Calu3 (cell line): Measurements from ENCODE around the gene HASPIN. TPM values are rescaled to one million over a fixed set of nuclear protein-coding genes. Genes with fewer than 3 reads are reported as not detected.

Source experiments
- BruUV-seq: library from RNA; stranded (reverse); fragments of 400-500 nt; replicated peaks from 2 replicates; lab custom pipeline; 2021; lab: Mats Ljungman, UMichigan
- CTCF ChIA-PET: fragments of 300-600 bp; sonication (Branson Sonifier 250); formaldehyde crosslinking; loops from one replicate; lab custom pipeline; 2022; ENCODE audit warnings: antibody characterized with exemption; lab: Charles Lee
- DNase-seq: peaks from one replicate; pipeline ENCODE4 v3.0.0; 2022
- H3K27ac Mint-ChIP-seq: one replicate; pipeline ENCODE4 v1.8.0; 2022; ENCODE audit warnings: mixed read lengths; ENCODE audit not compliant: unreplicated experiment
- H3K27me3 Mint-ChIP-seq: one replicate; pipeline ENCODE4 v1.8.0; 2022; ENCODE audit warnings: mixed read lengths; ENCODE audit not compliant: unreplicated experiment
- H3K36me3 Mint-ChIP-seq: one replicate; pipeline ENCODE4 v1.8.0; 2022; ENCODE audit warnings: mild to moderate bottlenecking, moderate library complexity, mixed read lengths; ENCODE audit not compliant: insufficient read depth, unreplicated experiment
- H3K4me1 Mint-ChIP-seq: one replicate; pipeline ENCODE4 v1.8.0; 2022; ENCODE audit warnings: mild to moderate bottlenecking, low read depth, mixed read lengths; ENCODE audit not compliant: unreplicated experiment
- H3K4me3 Mint-ChIP-seq: one replicate; pipeline ENCODE4 v1.8.0; 2022; ENCODE audit warnings: mild to moderate bottlenecking, low read depth, moderate library complexity, mixed read lengths; ENCODE audit not compliant: unreplicated experiment
- H3K9me3 Mint-ChIP-seq: one replicate; pipeline ENCODE4 v1.8.0; 2022; ENCODE audit warnings: low read depth, mixed read lengths; ENCODE audit not compliant: unreplicated experiment
- intact Hi-C: fragments of 100-400 bp; cut with micrococcal nuclease; formaldehyde crosslinking; loops from one replicate; pipeline ENCODE4 v1.10.0; 2022; ENCODE audit not compliant: unreplicated experiment
- total RNA-seq: library from RNA; stranded (reverse); gene quantifications from 2 replicates; pipeline ENCODE4 v1.2.3, GENCODE V29; 2022
- TF ChIP-seq, protein P1 (sequence below): fragments of 200-600 bp; IDR thresholded peaks from one replicate; pipeline ENCODE4 v1.8.0; 2022; ENCODE audit warnings: antibody characterized with exemption; ENCODE audit not compliant: unreplicated experiment

Gene HASPIN
- total RNA-seq, 1 experiment from 2014 or later: 13.4 TPM

DNA sequence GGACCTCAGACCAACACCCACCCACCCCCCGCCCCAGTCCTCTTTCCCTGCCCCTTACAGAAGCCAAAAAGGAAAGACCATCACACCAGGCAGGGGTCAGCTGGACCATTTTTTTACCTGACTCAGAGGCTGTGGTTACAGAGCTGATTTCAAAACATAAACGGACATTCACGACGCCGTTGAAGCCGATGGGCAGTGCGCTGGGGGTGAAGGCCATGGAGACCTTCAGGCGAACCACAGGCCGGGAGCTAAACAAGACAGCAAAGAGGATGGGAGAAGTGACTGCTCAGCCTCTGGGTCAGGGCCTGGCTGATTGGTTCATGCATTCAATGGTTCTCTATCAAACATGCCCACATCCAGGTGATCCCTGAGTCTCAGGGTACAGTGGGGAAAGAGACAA lies 24.1 kb downstream of the HASPIN start:
- H3K9me3 Mint-ChIP-seq: no peaks in the 10 kb centered on the region
- intact Hi-C loops: no loop called here
- H3K27me3 Mint-ChIP-seq: peaks cover 35% of the 10 kb centered on the region
- CTCF ChIA-PET: interaction anchor here (1.6 kb wide), 1 partner anchor 10 kb away, joined by 5 read pairs; no protein-coding TSS in a partner anchor
- TF ChIP-seq, protein P1, sequence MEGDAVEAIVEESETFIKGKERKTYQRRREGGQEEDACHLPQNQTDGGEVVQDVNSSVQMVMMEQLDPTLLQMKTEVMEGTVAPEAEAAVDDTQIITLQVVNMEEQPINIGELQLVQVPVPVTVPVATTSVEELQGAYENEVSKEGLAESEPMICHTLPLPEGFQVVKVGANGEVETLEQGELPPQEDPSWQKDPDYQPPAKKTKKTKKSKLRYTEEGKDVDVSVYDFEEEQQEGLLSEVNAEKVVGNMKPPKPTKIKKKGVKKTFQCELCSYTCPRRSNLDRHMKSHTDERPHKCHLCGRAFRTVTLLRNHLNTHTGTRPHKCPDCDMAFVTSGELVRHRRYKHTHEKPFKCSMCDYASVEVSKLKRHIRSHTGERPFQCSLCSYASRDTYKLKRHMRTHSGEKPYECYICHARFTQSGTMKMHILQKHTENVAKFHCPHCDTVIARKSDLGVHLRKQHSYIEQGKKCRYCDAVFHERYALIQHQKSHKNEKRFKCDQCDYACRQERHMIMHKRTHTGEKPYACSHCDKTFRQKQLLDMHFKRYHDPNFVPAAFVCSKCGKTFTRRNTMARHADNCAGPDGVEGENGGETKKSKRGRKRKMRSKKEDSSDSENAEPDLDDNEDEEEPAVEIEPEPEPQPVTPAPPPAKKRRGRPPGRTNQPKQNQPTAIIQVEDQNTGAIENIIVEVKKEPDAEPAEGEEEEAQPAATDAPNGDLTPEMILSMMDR: no peak
- H3K36me3 Mint-ChIP-seq: no peaks in the 10 kb centered on the region
- no peak for DNase-seq
- H3K4me3 Mint-ChIP-seq: no peak overlapping the region
- no peak overlapping the region for H3K27ac Mint-ChIP-seq
- H3K4me1 Mint-ChIP-seq: no peaks in the 10 kb centered on the region
- BruUV-seq: no TSS peak

DNA sequence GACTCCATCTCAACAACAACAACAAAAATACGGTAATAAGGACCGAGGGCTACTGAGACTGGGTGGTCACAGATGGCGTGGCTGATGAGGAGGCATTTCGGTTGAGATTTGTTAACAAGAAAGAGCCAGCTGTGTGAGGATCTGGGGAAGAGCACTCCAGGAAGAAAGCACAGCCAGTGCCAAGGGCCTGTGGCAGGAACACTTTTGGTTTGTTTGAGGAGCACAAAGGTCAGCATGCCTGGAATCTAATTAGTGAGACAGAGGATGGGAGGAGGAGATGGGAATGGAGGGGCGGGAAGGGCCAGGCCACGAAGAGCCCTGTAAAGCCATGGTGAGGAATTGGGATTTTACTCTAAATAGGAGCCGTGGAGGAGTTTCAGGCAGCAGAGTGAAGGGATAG lies 24.9 kb downstream of the HASPIN start:
- Mint-ChIP-seq H3K4me3 (no peak overlapping the region), H3K27ac (no peak overlapping the region), H3K36me3 (no peaks in the 10 kb centered on the region), H3K9me3 (no peaks in the 10 kb centered on the region), H3K4me1 (no peaks in the 10 kb centered on the region), H3K27me3 (peaks cover 35% of the 10 kb centered on the region)
- intact Hi-C loops: no loop called here
- CTCF ChIA-PET: interaction anchor here (1.9 kb wide), 1 partner anchor 11 kb away, joined by 5 read pairs; no protein-coding TSS in a partner anchor
- DNase-seq: no peak
- TF ChIP-seq, protein P1: no peak
- BruUV-seq: no TSS peak

DNA sequence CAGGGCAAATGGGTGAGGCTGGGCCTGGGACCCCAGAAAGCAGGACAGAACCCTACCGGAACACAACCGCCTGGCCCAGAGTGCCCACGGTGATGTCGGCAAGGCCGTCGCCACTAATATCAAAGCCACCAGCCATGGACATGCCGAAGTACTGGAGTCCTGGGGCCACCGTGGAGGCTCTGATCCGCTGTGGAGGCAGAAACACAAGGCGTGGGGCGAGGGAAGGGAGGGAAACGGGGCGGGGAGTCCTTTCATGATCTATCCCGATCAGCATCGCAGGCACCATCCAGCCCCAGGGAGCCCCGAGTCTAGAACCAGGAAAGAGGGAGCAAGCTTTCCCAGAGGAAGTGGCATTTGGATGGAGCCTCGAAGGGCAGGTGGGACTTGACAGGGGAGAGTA lies 26.6 kb downstream of the HASPIN start:
- no TSS peak for BruUV-seq
- H3K4me1 Mint-ChIP-seq: no peaks in the 10 kb centered on the region

GRCh38 chr17:3750926-3751325 lies 27.2 kb downstream of the HASPIN start:
- no TSS peak for BruUV-seq

More for the DNA sequence above, 26.6 kb downstream of the HASPIN start:
- TF ChIP-seq, protein P1: no peak
- H3K4me3 Mint-ChIP-seq: no peak overlapping the region
- CTCF ChIA-PET: interaction anchor here (1.9 kb wide), 1 partner anchor 13 kb away, joined by 5 read pairs; no protein-coding TSS in a partner anchor
- H3K9me3 Mint-ChIP-seq: no peaks in the 10 kb centered on the region
- H3K27me3 Mint-ChIP-seq: peaks cover 31% of the 10 kb centered on the region
- DNase-seq: no peak
- H3K36me3 Mint-ChIP-seq: peaks cover 11% of the 10 kb centered on the region
- no peak overlapping the region for H3K27ac Mint-ChIP-seq
- intact Hi-C loops: no loop called here

More at GRCh38 chr17:3750926-3751325, 27.2 kb downstream of the HASPIN start:
- DNase-seq: no peak
- TF ChIP-seq, protein P1: no peak
- H3K4me3 Mint-ChIP-seq: no peak overlapping the region
- intact Hi-C loops: no loop called here
- no peak overlapping the region for H3K27ac Mint-ChIP-seq
- H3K4me1 Mint-ChIP-seq: no peaks in the 10 kb centered on the region
- peaks cover 11% of the 10 kb centered on the region for H3K36me3 Mint-ChIP-seq
- H3K9me3 Mint-ChIP-seq: no peaks in the 10 kb centered on the region
- CTCF ChIA-PET: no interaction called here
- peaks cover 25% of the 10 kb centered on the region for H3K27me3 Mint-ChIP-seq
